WTC11 (cell line): Measurements from ENCODE around the gene TARBP1.

Experiments used
- AFF4 ChIP-seq: sonication (generic); formaldehyde crosslinking; IDR thresholded peaks from 2 replicates; pipeline ENCODE4 v1.8.1; 2023; ENCODE audit warnings: mild to moderate bottlenecking, missing genetic modification reagents, borderline replicate concordance
- CTCF ChIP-seq: fragments of 200-600 bp; IDR thresholded peaks from 2 replicates; pipeline ENCODE4 v1.8.0; 2022; ENCODE audit warnings: antibody characterized with exemption
- ESRRA ChIP-seq: sonication (generic); formaldehyde crosslinking; IDR thresholded peaks from 2 replicates; pipeline ENCODE4 v1.8.1; 2022; ENCODE audit warnings: mild to moderate bottlenecking, missing genetic modification reagents, borderline replicate concordance
- ETV6 ChIP-seq: sonication (generic); formaldehyde crosslinking; IDR thresholded peaks from 2 replicates; pipeline ENCODE4 v1.8.1; 2022; ENCODE audit warnings: mild to moderate bottlenecking, missing genetic modification reagents
- HMGXB4 ChIP-seq: sonication (generic); formaldehyde crosslinking; IDR thresholded peaks from 2 replicates; pipeline ENCODE4 v1.8.1; 2023; ENCODE audit warnings: mild to moderate bottlenecking, moderate library complexity, missing genetic modification reagents
- IRF1 ChIP-seq: sonication (generic); formaldehyde crosslinking; IDR thresholded peaks from 2 replicates; pipeline ENCODE4 v1.8.0; 2023; ENCODE audit warnings: missing genetic modification reagents
- MLX ChIP-seq: sonication (generic); formaldehyde crosslinking; IDR thresholded peaks from 2 replicates; pipeline ENCODE4 v1.8.1; 2023; ENCODE audit warnings: mild to moderate bottlenecking, missing genetic modification reagents, moderate library complexity
- NR3C1 ChIP-seq: sonication (generic); formaldehyde crosslinking; conservative IDR thresholded peaks from 2 replicates; pipeline ENCODE4 v1.8.1; 2023; ENCODE audit warnings: low read depth, mild to moderate bottlenecking, missing genetic modification reagents
- ZNF317 ChIP-seq: sonication (generic); formaldehyde crosslinking; IDR thresholded peaks from 2 replicates; pipeline ENCODE4 v1.8.1; 2023; ENCODE audit warnings: low read depth, mild to moderate bottlenecking, moderate library complexity, missing genetic modification reagents, borderline replicate concordance
- ZNF423 ChIP-seq: fragments of 250-450 bp; sonication (Bioruptor Pico); IDR thresholded peaks from 2 replicates; pipeline ENCODE4 v2.1.2; 2022; ENCODE audit warnings: mild to moderate bottlenecking, moderate library complexity
- ZNF671 ChIP-seq: fragments of 250-450 bp; sonication (Bioruptor Pico); IDR thresholded peaks from 2 replicates; pipeline ENCODE4 v1.8.0; 2021; ENCODE audit warnings: mild to moderate bottlenecking

GRCh38 chr1:234527346-234527745 lies 48.4 kb upstream of the TARBP1 start:
- TF ChIP-seq ZNF423 (CRISPR knock-in tag) (no peak), CTCF (no peak), ZNF671 (CRISPR knock-in tag) (no peak), NR3C1 (no peak), AFF4 (CRISPR knock-in tag) (no peak), HMGXB4 (CRISPR knock-in tag) (no peak), ETV6 (CRISPR knock-in tag) (no peak), ESRRA (CRISPR knock-in tag) (no peak), MLX (no peak), IRF1 (CRISPR knock-in tag) (no peak), ZNF317 (no peak)
